Measurements from ENCODE around the gene FLNA.

DNA sequence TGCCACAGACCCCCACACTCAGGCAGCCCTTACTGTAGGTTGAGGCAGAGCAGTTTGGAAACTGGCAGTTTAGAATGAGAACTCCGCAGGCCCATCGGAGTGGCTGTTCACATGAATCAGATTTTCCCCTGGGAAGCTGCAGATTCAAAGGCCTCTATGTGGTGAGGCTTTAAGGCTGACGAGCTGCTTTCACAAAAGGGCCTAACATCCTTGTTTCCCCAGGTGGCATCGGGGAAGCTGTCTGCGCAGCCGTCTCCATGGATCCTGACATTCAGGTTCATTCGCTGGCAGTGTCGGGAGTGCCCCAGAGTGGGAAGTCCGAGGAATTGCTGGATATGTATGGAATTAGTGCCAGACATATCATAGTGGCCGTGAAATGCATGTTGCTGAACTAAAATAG lies 45.1 kb downstream of the FLNA start:
- TF ChIP-seq CTCF (IDR thresholded peaks at IDR 0.05) (no peak), POLR2AphosphoS5 (IDR thresholded peaks at IDR 0.05; ENCODE audit: low read depth, low read length) (no peak), REST (IDR thresholded peaks at IDR 0.05; ENCODE audit: insufficient read depth in 1 of 2, low read depth in 2 of 2, low read length in 1 of 2) (no peak), SIN3A (IDR thresholded peaks at IDR 0.05; ENCODE audit: borderline replicate concordance, insufficient read depth, low read depth, low read length) (no peak), TCF7L2 (IDR thresholded peaks at IDR 0.05; ENCODE audit: low read depth, low read length) (no peak)
